K562 (cell line): ENCODE data around the gene CTIF.

Experiments used
- ARID4B ChIP-seq: sonication (generic); formaldehyde crosslinking; IDR thresholded peaks from 2 replicates; pipeline ENCODE4 v1.8.0; 2022; ENCODE audit warnings: mild to moderate bottlenecking, missing genetic modification reagents
- ATF7 ChIP-seq: fragments of 450-650 bp; IDR thresholded peaks from 2 replicates; pipeline ENCODE4 v1.7.1; 2014; ENCODE audit warnings: mild to moderate bottlenecking, moderate library complexity
- CEBPB ChIP-seq: fragments of 450-650 bp; IDR thresholded peaks from 2 replicates; pipeline ENCODE4 v1.6.1; 2016; ENCODE audit warnings: missing genetic modification characterization, missing compliant biosample characterization
- CTCF ChIP-seq, 3 experiments: IDR thresholded peaks in 2 of 3; conservative IDR thresholded peaks in 1 of 3; 2 replicates each; pipeline ENCODE4 v1.5.1; 2011 to 2012; ENCODE audit warnings: low read length in 3 of 3, mild to moderate bottlenecking in 3 of 3, control low read depth in 2 of 3, improper control_type of control experiment in 1 of 3, inconsistent platforms in 1 of 3, low read depth in 1 of 3, mixed read lengths in 1 of 3, moderate library complexity in 1 of 3; ENCODE audit not compliant: insufficient read depth in 2 of 3
- ILF3 ChIP-seq: fragments of 450-650 bp; IDR thresholded peaks from 2 replicates; pipeline ENCODE4 v1.6.1; 2018; ENCODE audit warnings: antibody characterized with exemption, mild to moderate bottlenecking, moderate library complexity, borderline replicate concordance
- POLR2A ChIP-seq: fragments of 450-650 bp; conservative IDR thresholded peaks from 2 replicates; pipeline ENCODE4 v1.6.1; 2016
- RAD21 ChIP-seq, 2 experiments: fragments of 250-450 bp in 1 of 2; fragments of 450-650 bp in 1 of 2; sonication (Bioruptor Pico) in 1 of 2; formaldehyde crosslinking in 1 of 2; IDR thresholded peaks in 1 of 2; conservative IDR thresholded peaks in 1 of 2; 2 replicates each; pipeline versions ENCODE4 v1.4.0 to v1.8.0; 2020 to 2022; ENCODE audit warnings: mild to moderate bottlenecking in 2 of 2, moderate library complexity in 1 of 2
- RCOR1 ChIP-seq, 2 experiments: IDR thresholded peaks; 2 replicates each; pipeline ENCODE4 v1.6.1; 2012; ENCODE audit warnings: low read depth in 2 of 2, low read length in 2 of 2, borderline replicate concordance in 1 of 2, improper control_type of control experiment in 1 of 2
- VEZF1 ChIP-seq: fragments of 200-800 bp; sonication (Bioruptor generic); IDR thresholded peaks from 2 replicates; pipeline ENCODE4 v1.6.1; 2017; ENCODE audit warnings: missing genetic modification characterization, missing compliant biosample characterization
- ZC3H4 ChIP-seq: sonication (generic); formaldehyde crosslinking; IDR thresholded peaks from 2 replicates; pipeline ENCODE4 v1.9.0; 2021; ENCODE audit warnings: missing genetic modification reagents, borderline replicate concordance

- TF ChIP-seq CEBPB (tag) (no peak), ZC3H4 (CRISPR knock-in tag) (no peak), RAD21 (CRISPR knock-in tag; conservative IDR thresholded peaks at IDR 0.05 in 1 of 2, IDR thresholded peaks at IDR 0.05 in 1 of 2) (no peak), RCOR1 (IDR thresholded peaks at IDR 0.05; ENCODE audit: borderline replicate concordance in 1 of 2, low read depth in 2 of 2, low read length in 2 of 2) (no peak), ATF7 (no peak), CTCF (IDR thresholded peaks at IDR 0.05 in 2 of 3, conservative IDR thresholded peaks at IDR 0.05 in 1 of 3; ENCODE audit: insufficient read depth in 2 of 3, low read depth in 1 of 3, low read length in 3 of 3) (no peak), ILF3 (no peak), ARID4B (CRISPR knock-in tag) (no peak), VEZF1 (CRISPR knock-in tag) (no peak), POLR2A (no peak)
Observed at GRCh38 chr18:48558248-48558647, 19.4 kb downstream of the CTIF start.
